HG02852 (cell line): Measurements from ENCODE around the gene COPS3.

ENCODE experiments used
- ATAC-seq: cut with Tn5 transposase; IDR thresholded peaks from one replicate; pipeline ENCODE4 v1.9.1; 2021; ENCODE audit warnings: mild to moderate bottlenecking, moderate library complexity; ENCODE audit not compliant: unreplicated experiment

Gene COPS3

DNA sequence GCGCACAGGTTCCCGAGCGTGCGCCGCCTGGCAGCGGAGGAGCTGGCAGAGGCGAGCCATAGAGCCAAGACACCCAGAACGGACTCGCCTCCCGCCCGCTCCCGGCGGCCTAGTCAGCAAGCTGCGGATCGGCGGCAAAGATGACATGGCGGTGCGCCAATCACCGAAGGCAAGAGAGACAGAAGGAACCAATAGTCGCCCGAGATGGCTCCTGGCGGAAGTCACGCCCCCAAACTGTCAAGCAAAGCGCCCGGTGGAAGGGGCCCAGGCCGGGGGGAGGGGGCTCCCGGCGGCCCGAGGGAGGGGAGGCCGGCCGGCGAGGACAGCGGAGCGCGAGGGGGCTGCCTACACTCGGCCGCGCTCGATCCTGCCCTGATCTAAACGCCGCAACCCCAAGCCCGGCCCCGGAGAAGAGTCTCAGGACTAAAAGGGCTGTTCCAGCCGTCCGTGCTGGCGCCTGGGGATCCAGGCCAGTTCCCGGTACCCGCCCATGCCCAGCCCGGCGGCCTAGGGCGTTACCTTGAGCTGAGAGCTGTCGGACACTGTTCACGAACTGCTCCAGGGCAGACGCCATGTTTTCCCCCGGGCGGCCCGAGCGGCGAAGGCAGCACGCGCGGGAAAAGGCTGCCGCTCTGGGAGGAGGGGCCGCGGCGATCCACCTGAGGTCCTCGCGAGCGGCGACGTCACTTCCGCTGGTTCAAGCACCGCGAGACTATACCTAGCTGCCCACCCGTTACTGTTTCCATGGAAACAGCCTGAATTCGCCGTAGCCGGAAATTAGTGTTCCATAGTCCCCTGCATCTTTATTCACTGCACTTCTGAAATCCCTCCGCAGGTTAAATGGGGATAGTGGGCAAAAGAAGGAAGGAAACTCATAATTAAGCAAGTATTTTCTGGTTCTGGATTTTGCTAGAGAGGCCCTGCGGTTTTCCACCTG lies at the start of gene COPS3:
TSS of gene COPS3 (minus strand) at position 634 of the 937 bp plus-strand sequence. CDS start at position 574, 60 bp downstream.
- ATAC-seq: peak; percentile 92

DNA sequence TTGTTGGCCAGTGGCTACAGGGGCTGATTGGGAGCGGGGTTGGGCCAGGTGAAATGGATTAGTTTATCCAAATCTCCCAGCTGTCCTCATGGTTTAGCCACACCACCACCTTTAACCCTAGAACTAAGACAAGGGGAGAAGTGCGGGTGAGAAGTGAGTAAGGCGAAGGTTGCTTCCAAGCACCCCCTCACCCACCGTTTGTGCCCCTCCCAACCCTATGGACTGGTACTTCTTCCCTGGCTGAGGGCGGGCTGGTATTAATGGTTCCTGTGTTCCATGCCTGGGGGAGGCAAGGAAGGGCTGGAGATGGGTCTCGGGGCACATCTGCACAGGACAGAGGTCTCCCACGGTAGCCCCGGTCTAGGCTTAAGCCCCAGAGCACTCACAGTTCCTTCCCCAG lies 47.2 kb upstream of the COPS3 start:
- no peak for ATAC-seq

DNA sequence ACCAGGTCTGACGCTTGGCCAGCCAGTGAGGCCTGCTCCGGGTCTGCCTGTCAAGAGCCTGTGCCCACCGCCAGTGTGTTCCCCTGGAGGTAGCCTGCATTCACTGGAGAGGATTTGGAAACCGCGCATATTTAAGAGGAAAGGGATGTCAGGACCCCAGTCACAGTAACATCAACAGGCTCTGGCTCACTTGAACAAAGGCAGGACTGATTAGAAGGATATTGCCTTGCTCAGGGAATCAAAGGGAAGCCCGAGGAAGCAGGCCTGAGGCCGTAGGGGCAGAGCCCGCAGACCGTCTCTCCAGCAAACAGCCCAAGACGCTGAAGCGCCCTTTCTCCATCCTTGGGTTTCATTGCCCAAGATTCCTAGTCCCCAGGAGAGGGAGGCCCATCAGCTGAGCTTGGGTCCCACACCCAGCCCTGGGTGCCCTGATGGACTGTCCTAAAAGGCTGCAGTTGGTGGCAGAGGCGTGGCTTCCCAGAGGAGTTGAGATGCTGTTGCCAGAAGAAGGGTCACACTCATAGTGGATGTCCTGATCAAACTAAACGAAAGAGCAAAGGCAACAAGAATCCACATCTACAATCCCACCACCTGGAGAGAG lies 45.3 kb upstream of the COPS3 start:
- no peak for ATAC-seq

DNA sequence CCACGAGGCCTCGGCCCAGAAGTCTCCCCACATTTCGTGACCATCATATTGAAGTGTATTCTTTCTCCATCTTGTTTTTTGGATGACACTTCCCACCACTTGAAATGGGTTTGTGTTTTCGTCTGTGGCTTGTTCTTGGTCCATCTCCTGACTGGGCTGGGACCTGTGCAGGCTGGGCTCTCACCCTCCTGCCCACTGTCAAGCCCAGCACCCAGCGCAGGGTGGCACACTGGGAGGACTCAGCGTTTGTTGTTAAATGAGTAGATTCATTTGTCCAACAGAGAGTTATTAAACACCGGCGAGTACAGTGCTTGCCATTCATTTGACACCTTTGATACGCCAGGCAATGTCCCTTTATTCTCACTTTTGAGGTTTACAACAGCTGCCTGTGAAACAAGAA lies 44.8 kb upstream of the COPS3 start:
- no peak for ATAC-seq

GRCh38 chr17:17325228-17325627 lies 44.2 kb upstream of the COPS3 start:
- ATAC-seq: no peak

DNA sequence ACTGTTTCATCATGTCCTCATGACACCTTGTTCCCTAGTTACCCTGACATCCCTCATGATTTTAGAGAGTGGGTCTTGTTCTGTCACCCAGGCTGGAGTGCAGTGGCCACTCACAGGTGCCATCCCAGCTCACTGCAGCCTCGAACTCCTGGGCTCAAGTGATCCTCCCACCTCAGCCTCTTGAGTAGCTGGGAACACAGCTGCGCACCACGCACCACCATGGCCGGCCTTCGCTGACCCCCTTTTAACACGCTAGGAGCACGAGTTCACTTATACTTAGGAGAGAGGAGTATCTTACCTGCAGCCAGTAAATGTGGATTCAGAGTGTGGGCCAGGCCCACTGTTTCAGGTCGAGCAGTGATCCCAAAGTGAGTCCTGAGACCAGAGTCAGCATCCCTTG lies 43.6 kb upstream of the COPS3 start:
- ATAC-seq: no peak

- no peak for ATAC-seq
These were observed 41.8 kb upstream of the COPS3 start for GRCh38 chr17:17322516-17323510.

- ATAC-seq: no peak
These were observed 40.4 kb upstream of the COPS3 start for GRCh38 chr17:17321356-17322025.

DNA sequence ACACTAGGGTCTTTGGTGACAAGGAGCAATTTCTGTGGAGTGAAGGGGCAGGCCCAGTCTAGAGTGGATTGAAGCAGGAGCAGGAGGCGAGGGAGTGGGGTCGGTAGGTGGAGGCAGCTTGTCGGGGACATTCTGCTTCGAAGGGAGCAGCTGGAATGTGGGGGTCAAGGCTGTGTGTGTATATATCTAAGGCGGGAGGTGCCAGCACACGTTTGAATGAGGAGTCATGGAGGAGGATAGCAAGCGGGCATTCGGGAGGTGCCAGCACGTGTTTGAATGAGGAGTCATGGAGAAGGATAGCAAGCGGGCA lies 39.8 kb upstream of the COPS3 start:
- ATAC-seq: no peak

- ATAC-seq: no peak
These were observed 39.3 kb upstream of the COPS3 start for GRCh38 chr17:17320188-17320910.

DNA sequence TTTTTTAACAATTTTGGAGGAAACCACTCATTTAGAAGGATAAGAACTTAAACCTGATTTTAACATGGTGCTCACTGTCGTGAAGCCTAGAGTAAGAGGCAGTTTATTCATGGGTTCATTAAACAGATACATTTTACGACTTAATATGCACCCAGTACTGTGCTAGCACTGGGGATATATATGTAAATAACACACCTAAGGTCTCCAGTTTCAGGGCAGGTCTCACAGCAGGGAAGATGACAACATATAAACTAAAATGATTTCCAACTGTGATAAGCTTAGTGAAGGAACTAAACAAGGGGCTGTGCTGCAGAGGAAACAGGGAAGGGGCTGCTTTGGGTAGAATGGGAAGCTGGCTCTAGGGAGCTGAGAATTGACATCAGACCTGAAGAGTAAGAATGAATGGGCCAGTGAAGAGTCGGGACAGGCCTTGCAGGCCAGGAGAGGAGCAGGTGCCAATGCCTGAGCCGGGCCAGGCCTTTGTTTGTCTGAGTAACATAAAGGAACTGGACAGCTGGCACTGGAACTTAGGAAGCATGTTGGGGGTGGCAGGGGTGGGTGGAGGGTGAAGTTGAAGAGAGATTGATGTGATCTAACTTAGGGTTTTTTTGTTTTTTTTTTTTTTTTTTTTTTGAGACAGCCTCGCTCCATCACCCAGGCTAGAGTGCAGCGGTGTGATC lies 34.2 kb upstream of the COPS3 start:
- no peak for ATAC-seq

- ATAC-seq: no peak
These were observed 33.5 kb upstream of the COPS3 start for GRCh38 chr17:17314501-17315071.

GRCh38 chr17:17313350-17313991 lies 32.4 kb upstream of the COPS3 start:
- ATAC-seq: no peak

DNA sequence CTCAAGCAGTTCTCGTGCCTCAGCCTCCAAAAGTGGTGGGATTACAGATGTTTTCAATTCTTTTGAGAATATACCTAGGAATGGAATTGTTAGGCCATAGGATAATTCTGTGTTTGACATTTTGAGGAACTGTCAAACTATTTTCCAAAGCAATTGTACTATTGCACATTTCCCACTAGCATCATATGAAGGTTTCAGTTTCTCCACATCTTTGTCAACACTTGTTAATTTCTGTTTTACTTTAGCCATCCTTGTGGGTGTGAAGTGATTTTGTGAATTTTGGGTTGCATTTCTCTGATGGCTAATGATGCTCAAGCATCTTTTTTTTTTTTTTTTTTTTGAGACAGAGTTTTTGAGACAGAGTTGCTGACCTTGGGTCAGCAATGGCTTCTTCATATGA lies 28.3 kb upstream of the COPS3 start:
- no peak for ATAC-seq

- ATAC-seq: peak; percentile 60
These were observed 24.3 kb upstream of the COPS3 start for GRCh38 chr17:17305281-17305801.

GRCh38 chr17:17304521-17304985 lies 23.5 kb upstream of the COPS3 start:
- ATAC-seq: no peak

DNA sequence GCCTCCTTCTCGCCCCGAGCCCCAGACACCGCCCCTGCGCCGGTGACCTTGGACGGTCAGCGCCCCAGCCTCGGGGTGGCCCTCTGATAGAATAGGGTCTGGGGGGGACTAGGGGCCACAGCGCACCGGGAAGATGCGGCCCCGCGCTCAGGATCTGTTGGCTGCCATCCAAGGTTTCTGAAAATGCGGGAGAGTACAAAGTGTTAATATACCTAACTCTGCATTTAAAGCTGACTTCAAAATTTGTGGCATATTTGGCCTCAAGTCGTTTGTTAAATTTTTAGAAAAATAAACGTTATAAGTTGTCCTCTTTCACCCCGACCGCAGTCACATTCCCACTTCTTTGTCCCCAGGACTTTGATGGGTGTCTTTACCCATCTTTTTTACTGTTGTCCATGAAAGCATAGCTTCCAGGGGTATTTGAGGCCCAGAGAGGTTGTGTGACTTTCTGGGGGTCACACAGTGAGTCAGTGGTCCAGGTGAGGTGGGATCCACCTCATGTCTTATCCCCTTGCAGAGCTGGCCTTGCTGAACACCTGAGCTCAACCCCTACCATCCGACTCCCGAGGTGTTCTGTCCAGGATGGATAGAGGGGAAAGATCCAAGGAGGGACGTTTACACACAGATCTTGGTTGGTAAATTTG lies 22.9 kb upstream of the COPS3 start:
- ATAC-seq: no peak
